ENCODE measurements around the gene ZDHHC11B.
"Not testable (repeated sequence)": the region's sequence is repeated elsewhere in the genome, so short reads cannot be mapped to it uniquely, and the experiment has no call there.

The ZDHHC11B gene, protein sequence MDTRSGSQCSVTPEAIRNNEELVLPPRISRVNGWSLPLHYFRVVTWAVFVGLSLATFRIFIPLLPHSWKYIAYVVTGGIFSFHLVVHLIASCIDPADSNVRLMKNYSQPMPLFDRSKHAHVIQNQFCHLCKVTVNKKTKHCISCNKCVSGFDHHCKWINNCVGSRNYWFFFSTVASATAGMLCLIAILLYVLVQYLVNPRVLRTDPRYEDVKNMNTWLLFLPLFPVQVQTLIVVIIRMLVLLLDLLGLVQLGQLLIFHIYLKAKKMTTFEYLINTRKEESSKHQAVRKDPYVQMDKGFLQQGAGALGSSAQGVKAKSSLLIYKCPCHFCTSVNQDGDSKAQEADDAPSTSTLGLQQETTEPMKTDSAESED

DNA sequence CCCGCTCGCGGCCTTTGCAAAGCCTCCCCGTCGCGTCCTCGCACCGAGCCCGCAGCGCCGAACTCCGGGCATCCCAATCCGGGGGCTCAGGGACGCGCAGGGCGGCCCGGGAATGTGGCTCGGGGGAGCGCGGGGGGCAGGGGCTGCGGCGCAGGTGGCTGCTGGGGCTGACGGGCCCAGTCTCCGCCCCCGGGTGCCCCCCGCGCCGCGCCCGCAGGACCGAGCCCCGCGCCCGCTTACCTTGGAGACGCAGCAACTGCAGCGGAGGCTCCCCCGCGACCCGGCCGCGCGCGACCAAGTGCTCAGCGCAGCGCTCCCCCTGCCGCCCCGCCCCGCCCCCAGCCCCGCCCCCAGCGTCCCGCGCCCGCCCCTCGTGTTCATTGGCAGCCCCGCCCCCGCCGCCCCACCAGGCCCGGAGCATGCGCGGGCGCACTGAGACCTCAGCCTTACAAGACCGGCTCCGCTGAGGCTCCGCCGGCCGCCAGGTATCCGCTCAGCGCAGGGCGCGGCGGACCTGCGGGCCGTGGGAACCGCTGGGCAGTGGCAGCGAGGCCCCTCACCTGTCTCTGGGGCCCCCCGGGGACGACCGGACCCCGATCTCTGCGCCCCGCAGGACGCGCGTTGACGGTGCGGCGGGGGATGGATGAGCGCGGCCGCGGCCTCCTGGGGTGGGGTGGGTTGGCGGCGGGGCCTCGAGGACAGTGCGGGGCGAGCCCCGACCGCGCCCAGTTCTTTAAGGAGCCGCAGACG lies at the start of gene ZDHHC11B:
Gene ZDHHC11B, minus strand, starts transcription at position 302 of the 750 bp plus-strand sequence. CDS start 17,810 bp downstream, outside the sequence.
- peak; percentile 77 for DNase-seq (ENCODE audit: low read depth, low spot score)

DNA sequence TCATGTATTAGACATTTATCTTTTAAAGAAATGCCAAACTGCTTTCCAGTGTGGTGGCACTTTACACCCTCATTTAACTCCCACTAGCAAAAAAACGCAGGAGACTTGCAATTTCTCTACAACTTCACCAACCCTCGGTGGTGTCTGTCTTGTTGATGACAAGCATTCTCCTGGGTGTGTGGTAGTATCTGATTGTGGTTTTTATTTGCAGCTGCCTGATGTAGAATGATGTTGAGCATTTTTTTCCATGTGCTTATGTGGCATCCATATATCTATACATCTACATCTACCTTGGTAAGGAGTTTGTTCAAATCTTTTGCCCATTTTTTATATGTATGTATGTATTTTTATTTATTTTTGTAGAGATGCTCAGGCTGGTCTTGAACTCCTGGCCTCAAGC lies 49.5 kb upstream of the ZDHHC11B start:
- DNase-seq (ENCODE audit: low read depth, low spot score) = not testable (repeated sequence)

DNA sequence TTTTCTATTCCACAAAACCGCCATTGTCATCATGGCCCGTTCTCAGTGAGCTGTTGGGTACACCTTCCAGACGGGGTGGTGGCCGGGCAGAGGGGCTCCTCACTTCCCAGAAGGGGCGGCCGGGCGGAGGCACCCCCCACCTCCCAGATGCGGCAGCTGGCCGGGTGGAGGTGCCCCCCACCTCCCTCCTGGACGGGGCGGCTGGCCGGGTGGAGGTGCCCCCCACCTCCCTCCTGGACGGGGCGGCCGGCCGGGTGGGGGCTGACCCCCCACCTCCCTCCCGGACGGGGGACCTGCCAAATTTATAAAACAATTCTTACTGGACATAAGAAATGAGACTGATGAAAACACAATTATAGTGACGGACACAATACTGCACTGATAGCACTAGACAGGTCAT lies 43.7 kb upstream of the ZDHHC11B start:
- not testable (repeated sequence) for DNase-seq (ENCODE audit: low read depth, low spot score)

DNA sequence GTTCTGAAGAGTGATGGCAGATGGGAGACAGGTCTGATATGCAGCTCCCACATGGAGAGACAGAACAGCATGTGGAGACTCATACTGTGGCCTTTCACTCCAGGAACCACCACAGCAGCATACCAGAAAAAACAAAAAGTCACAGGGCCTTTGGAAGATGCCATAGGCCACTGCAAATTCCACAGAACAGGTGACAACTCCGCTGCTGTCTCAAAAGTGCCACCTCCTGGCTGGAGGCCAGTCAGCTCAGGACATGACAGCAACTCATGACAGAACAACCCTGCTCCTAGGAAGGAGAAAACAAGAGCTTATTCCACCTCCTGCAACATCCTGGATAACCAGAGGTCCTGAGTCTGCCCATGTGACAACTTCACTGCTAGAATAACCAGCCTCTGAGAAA lies 41.0 kb upstream of the ZDHHC11B start:
- DNase-seq (ENCODE audit: low read depth, low spot score) = peak; percentile 38

DNA sequence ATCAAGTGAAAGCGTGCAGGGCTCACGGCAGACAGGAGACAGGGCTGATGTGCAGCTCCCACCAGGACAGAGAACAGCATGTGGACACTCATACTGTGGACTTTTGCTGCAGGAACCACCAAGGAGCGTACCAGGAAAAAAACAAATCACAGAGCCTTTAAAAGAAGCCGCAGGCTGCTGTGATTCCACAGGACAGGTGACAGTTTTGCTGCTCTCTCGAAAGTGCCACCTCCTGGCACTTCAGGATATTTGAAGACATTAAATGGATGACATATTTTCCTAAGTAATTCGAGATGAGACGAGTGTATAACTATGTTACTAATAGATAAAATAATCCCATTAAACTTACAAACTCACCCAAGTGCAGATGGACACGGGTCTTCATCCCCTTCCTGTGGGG lies 37.0 kb upstream of the ZDHHC11B start:
- DNase-seq (ENCODE audit: low read depth, low spot score) = no peak

DNA sequence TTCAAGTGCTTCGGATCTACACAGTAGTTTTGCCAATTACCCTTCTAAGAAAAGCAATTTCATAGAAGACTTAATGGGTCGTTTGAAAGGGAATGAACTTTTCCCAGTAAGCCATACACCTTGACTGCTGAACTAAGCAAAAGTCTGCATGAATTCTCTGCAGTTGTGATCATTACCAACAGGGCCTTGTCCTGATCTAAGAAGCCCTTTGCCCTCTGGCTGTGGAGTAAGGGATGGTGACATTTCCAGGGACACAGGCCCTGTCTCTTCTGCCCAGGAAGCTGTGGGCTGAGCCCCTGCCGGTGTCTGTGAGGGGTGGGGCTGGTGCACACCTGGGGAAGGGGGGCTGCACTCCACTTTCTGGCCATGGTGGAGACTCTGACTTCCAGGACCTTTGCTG lies 35.7 kb upstream of the ZDHHC11B start:
- DNase-seq (ENCODE audit: low read depth, low spot score) = no peak

DNA sequence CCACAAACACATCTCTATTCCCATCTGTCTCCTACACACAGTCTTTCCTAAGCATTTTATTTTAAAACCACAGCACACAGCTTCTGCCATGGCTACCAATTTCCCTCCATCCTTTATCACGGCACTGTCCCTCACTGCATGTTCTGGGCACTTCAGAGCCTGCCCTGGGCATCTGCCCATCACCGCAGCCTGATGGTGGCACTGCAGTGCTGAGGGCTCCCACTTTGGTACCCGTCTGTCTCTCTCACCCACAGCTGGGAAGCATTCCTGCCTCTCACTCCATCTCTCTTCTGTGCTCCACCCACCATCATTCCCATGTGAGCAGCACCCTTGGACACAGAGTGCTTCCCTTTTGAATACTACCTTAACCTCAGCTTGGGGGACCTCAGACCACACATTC lies 34.5 kb upstream of the ZDHHC11B start:
- no peak for DNase-seq (ENCODE audit: low read depth, low spot score)

DNA sequence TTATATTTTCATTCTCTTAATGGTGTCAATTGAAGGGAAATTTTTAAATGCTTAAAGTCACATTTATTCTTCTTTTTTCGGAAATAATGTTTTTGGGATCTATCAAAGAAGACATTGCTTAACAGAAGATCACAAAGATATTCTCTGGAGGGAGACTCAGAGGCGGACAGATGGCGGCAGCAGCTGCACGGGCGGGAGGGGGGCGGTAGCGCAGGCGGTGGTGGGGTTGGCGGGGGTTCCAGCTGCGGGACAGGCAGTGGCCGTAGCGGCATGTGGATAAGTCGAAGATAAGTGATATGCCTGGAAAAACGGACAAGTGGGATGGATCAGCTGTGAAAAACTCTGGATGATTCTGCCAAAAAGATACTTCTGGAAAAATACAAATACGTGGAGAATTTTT lies 31.6 kb upstream of the ZDHHC11B start:
- DNase-seq (ENCODE audit: low read depth, low spot score) = no peak

DNA sequence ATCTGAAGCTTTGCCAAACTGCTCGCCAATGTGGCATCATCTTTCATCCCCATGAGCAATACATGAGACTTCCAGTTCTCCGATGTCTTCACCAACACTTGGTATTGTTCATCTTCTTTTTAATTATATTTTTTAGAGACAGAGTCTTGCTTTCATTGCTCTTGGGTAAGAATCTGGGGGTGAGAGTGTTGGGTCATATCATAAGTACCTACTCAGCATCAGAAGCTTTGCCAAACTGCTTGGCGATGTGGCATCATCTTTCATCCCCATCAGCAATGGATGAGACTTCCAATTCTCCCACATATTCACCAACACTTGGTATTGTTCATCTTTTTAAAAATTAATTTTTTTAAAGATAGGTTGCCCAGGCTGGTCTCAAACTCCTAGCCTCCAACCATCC lies 30.9 kb upstream of the ZDHHC11B start:
- no peak for DNase-seq (ENCODE audit: low read depth, low spot score)

DNA sequence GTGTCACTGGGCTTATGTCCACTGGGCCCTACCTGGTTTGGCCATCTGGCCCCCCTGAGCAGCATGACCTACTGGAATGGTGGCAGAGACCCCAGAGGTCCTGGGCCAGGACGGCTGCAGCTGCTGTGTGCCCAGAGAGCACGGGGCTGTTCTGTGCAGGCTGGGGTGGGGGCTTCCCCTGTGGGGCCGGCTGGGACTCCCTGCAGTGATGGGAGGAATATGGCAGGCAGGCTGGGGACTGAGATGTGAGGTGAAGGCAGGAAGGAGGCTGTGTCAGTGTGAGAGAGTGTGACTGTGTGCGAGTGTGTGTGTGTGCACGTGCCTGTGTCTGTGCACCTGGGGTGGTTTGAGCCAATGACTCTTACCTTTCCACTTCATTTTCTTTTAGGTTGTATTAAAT lies 29.0 kb upstream of the ZDHHC11B start:
- not testable (repeated sequence) for DNase-seq (ENCODE audit: low read depth, low spot score)

DNA sequence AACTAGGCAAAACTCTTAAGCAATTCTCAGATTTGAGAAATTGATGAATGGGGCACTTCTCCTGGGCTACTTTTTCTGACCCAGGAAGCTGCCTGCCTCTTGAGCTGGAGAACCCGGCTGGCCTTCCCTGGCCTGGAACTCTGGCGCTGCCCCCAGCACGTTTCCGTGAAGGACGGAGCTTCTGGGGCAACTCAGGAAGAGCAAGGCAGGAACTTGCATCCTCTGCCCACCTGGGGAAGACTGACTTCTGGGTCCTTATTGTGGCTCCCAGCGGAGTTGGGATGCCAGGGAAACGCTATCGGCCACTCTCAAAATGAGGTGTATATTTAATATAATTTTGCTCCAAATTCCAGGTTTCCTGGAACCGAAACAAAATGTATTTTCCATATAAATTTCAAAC lies 26.9 kb upstream of the ZDHHC11B start:
- not testable (repeated sequence) for DNase-seq (ENCODE audit: low read depth, low spot score)

DNA sequence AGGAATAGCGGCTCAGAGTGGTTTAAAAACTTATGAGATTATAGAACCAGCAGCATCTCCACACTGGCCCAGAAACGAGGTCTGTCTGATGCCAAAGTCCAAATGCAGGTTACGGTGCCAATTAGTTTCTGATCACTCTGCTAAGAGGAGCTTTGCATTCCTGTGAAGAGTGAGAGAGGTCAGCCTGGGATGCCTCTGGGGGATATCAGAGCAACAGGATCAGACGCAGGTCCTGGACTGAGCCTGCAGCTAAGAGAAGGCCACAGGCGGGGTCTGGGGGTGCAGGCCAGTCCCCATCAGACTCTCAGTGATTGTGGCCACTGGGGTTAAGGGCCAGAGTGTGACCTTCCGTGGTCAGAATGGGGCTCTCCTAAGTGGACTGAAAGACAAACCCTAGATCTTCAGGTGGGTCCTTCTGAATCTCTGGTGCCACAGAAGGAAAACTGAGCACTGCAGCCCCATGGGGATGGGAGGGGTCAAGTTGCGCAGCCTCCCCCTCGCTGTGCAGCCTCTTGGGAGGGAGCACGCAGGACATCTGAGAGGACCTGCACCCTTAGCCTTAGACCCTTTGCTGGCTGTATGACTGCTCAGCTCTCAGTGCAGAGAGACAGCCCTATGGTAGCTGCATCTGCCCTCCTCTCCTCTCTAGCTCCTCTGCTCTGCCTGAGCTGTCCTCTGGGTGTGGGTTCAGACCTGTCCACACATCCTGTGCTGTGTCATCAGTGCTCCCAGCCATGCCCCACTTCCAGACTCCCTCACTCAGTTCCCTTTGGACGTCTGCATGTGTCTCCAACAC lies 23.4 kb upstream of the ZDHHC11B start:
- not testable (repeated sequence) for DNase-seq (ENCODE audit: low read depth, low spot score)

DNA sequence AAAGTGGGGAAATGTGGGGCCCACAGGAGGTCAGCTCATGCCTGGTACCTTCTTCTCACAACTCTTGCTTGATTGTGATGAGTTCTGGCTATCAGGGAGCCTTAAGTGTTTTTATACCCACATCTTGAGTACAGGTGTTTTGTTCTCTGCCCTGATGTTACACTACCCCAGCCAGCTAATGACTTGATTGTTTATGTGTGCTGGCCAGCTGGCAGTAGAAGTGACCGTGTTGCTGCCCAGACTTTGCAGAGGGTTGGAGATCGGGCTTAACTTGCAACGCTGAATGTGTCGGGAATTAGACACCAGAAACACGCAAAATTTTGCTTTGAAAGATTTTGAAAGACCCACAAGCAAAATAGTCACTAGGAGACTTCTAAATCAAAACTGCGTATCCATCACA lies 16.9 kb upstream of the ZDHHC11B start:
- no peak for DNase-seq (ENCODE audit: low read depth, low spot score)

DNA sequence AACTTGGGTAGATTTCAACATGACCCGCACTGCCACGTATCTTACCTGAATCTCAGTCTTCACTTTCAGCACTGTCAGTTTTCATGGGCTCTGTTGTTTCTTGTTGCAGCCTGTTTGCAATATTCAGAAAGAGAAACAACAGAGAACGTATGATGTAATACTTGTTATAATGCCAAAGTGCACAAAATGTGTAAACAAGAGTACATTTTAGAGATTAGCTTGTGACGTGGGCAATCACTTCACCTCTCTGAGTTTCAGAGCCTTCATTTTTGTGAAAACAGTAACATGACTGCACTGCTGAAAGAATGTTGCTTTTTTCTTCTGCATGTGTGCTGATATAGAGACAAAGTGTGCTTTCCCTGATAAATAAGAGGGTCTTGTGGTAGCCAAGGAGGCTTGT lies 16.5 kb upstream of the ZDHHC11B start:
- DNase-seq (ENCODE audit: low read depth, low spot score) = not testable (repeated sequence)

DNA sequence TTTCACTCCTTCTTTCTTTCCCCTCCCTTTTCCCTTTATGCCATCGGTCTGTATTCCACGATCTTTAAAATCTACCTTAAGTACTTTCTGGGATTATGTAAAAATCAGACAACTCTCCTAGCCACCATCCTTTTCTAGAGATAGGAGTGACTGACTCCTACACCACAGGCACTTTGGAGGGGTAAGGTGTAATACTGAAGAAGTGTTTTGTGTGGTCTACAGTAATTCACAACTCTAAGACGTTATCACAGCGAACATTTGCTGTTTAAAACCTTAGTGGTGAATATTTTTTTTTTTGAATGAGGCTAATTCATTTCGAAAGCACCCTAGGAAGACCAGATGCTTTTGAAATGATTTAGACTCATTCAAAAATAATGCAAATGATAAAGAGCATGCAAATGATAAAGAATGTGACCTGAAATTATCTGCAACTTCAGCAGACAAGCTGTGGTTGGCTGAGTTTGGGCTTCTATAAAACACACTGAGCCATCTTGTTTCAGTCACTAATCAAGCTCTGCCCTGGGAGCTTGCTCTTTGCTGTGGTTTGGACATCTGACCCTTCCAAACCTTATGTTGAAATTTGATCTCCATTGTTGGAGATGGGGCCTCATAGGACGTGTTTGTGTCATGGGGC lies 14.1 kb upstream of the ZDHHC11B start:
- not testable (repeated sequence) for DNase-seq (ENCODE audit: low read depth, low spot score)

DNA sequence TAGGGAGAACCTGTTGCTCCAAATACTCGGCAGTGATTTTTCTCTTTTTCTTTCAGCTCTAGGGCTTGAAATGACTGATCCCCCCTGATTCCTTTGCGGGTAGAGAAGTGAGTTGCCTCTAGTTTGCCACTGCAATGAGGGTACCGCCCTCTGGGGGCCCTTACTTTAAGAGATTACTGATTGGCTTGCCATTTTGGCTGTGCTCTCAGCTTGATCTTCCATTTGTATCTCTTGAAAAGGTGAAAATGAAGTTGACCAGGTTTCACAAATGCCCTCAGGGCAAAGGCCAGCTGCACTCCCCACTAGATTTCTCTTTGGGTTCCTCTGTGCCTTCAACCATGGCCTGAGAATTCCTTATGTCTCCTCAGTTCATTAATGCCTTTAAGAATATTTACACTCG lies 13.5 kb upstream of the ZDHHC11B start:
- DNase-seq (ENCODE audit: low read depth, low spot score) = peak; percentile 24

DNA sequence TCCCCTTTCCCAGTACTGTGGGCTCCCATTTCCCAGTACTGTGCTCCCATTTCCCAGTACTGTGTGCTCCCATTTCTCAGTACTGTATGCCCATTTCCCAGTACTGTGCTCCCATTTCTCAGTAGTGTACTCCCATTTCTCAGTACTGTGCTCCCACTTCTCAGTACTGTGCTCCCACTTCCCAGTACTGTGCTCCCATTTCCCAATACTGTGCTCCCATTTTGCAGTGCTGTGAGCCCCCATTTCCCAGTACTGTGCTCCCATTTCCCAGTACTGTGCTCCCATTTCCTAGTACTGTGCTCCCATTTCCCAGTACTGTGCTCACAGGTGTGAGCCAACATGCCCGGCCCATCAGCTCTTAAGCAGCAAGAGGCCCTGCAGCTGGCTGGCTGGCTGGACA lies 11.3 kb upstream of the ZDHHC11B start:
- DNase-seq (ENCODE audit: low read depth, low spot score) = not testable (repeated sequence)

DNA sequence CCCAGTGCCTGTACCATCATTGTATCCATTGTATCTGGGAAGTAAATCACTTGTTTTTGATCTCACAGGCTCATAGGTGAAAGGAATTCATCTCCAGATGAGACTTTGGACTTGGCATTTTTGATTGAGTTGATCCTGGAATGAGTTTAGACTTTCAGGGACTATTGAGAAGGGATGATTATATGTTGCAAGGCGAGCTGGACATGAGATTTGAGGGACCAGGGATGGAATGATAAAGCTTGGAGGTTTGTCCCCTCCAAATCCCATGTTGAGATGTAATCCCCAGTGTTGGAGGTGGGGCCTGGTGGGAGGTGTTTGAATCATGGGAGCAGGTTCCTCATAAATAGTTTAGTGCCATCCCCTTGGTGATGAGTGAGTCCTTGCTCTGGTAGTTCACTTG lies 10.4 kb upstream of the ZDHHC11B start:
- not testable (repeated sequence) for DNase-seq (ENCODE audit: low read depth, low spot score)

DNA sequence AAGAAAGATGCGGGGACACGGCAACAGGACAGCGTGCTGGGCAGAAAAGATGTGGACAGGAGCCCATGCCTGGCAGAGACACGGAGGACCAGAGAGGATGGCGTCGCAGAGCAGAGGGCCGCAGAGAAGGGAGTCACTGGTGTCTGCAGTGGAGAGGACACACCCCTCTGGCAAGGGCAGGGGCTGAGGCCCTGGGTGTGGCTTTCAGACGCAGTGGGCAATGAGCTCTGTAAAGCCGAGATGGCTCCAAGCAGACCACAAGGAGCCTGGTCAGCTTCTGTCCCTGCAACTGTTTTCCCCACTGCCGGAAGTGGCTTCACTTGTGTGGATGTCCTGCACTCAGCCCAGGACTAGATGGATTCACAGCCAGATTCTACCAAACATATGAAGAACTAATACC lies 4.2 kb upstream of the ZDHHC11B start:
- not testable (repeated sequence) for DNase-seq (ENCODE audit: low read depth, low spot score)

DNA sequence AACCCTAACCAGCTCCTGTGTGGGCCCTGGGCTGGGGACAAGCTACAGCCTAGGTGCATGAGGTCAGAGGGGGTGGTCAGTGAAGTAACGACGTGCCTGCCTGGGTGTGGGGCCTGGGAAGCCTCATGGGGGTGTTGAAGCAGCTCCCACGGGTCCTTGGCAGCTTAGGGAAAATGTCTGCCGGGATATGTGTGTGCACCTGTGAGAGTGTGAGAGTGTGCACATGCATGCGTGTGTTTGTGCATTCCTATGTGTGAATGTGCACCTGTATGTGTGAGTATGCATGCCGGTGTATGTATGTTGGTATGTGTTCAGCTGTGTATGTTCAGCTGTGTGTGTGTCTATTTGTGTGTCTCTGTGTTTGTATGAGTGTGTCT lies 3.3 kb upstream of the ZDHHC11B start:
- DNase-seq (ENCODE audit: low read depth, low spot score) = not testable (repeated sequence)

DNA sequence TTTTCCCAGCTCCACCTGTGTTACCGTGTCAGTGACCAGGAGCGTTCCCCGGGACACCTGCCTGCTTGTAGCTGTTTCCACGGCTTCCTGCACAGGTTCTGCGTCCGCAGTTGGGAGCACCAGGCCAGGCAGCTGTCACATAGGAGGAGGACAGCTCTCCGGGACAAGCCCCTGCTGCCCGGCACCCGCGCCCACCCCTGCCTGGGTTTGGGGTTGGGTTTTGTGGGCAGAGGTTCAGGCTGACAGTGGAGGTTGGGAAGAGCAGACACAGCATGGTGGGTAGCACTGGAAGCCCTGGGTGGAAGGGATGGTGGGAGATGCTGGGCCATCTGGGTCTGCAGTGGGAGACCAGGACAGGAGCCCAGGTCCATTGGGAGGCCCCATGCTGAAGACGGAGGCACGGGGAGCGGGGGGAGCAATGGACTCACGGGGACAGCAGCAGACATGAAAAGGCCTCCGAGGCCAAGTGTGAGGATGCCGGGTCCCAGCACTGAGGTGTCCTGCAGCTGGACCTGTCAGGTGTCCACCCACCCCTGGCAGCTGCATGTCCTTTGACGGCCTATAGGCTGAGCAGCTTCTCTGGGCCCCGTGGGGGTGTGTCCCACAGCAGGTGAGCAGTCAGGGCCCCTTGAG lies 2.8 kb upstream of the ZDHHC11B start:
- not testable (repeated sequence) for DNase-seq (ENCODE audit: low read depth, low spot score)
